ENCODE results near the gene ATP8A2.

Gene ATP8A2

DNA sequence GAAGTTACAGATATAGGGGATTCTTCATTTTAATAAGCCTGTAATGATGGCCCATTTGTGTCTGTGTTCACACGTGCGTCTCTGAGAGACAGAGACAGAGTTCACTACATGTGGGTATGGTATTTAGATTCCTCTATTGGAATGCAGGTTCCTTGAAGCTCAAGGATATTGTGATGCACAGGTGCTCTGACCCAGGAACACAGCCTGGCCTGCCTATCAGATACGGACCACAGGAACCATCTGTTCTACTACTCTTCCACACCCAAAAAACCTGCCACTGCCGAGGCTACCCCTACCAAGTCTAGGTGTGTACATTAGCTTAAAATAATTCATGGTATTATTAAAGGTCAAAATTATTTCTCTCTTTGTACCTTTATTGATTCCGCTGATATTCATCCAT lies 289.2 kb downstream of the ATP8A2 start:
- Histone ChIP-seq H3K9me3 (ENCODE audit: severe bottlenecking) (no peaks in the 10 kb centered on the region), H3K27ac (ENCODE audit: poor library complexity, severe bottlenecking) (no peak overlapping the region), H3K4me1 (ENCODE audit: insufficient read depth, poor library complexity, severe bottlenecking) (no peaks in the 10 kb centered on the region), H3K36me3 (ENCODE audit: low read depth) (no peaks in the 10 kb centered on the region), H3K4me3 (ENCODE audit: severe bottlenecking) (no peak overlapping the region), H3K27me3 (ENCODE audit: insufficient read depth, poor library complexity, severe bottlenecking) (no peaks in the 10 kb centered on the region)
- DNase-seq (ENCODE audit: low spot score) (no peak), ATAC-seq (ENCODE audit: low read depth) (no peak)
- TF ChIP-seq CTCF (IDR thresholded peaks at IDR 0.05; ENCODE audit: poor library complexity, severe bottlenecking), result no peak

DNA sequence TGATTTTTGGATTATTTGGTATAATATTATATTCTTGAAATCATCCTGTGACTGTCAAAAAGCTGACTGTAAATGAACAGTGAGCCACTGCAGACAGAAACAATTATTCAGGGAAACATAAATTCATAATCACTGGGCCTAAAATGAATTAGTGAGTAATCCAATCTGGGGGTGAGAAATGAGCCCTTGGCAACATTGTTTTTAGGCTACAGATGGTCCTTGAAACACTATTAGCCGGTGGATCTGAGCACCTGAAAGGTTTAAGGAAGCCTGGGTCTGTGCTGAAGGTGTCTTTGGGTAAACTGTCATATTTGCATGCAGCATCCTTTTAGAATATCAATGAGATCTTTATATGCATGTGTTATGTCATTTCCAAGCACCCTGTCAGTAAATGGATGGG lies 290.7 kb downstream of the ATP8A2 start:
- no peaks in the 10 kb centered on the region for H3K9me3 ChIP-seq (ENCODE audit: severe bottlenecking)
- no peaks in the 10 kb centered on the region for H3K4me1 ChIP-seq (ENCODE audit: insufficient read depth, poor library complexity, severe bottlenecking)
- no peak for DNase-seq (ENCODE audit: low spot score)
- H3K27ac ChIP-seq (ENCODE audit: poor library complexity, severe bottlenecking), result no peak overlapping the region
- no peak overlapping the region for H3K4me3 ChIP-seq (ENCODE audit: severe bottlenecking)
- no peak for ATAC-seq (ENCODE audit: low read depth)
- no peaks in the 10 kb centered on the region for H3K27me3 ChIP-seq (ENCODE audit: insufficient read depth, poor library complexity, severe bottlenecking)
- H3K36me3 ChIP-seq (ENCODE audit: low read depth), result no peaks in the 10 kb centered on the region
- TF ChIP-seq CTCF (IDR thresholded peaks at IDR 0.05; ENCODE audit: poor library complexity, severe bottlenecking), result no peak

DNA sequence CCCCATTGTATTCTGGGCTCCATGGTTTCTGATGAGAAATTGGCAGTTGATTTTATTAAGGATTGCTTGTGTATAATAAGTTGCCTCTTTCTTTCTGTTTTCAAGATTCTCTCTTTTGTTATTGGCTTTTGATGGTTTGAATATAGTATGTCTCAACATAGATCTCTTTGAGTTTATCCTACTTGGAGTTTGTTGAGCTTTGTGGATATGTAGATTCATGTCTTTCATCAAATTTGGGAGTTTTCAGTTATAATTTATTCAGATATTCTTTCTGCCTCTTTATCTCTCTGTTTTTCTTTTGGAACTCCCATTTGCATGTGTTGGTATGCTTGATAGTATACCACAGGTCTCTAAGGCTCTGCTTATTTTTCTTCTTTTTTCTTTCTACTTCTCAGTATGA lies 296.6 kb downstream of the ATP8A2 start:
- DNase-seq (ENCODE audit: low spot score) (no peak), ATAC-seq (ENCODE audit: low read depth) (no peak)
- Histone ChIP-seq H3K27me3 (ENCODE audit: insufficient read depth, poor library complexity, severe bottlenecking) (no peaks in the 10 kb centered on the region), H3K9me3 (ENCODE audit: severe bottlenecking) (no peaks in the 10 kb centered on the region), H3K4me3 (ENCODE audit: severe bottlenecking) (no peak overlapping the region), H3K27ac (ENCODE audit: poor library complexity, severe bottlenecking) (no peak overlapping the region), H3K4me1 (ENCODE audit: insufficient read depth, poor library complexity, severe bottlenecking) (no peaks in the 10 kb centered on the region), H3K36me3 (ENCODE audit: low read depth) (no peaks in the 10 kb centered on the region)
- TF ChIP-seq CTCF (IDR thresholded peaks at IDR 0.05; ENCODE audit: poor library complexity, severe bottlenecking), result no peak

DNA sequence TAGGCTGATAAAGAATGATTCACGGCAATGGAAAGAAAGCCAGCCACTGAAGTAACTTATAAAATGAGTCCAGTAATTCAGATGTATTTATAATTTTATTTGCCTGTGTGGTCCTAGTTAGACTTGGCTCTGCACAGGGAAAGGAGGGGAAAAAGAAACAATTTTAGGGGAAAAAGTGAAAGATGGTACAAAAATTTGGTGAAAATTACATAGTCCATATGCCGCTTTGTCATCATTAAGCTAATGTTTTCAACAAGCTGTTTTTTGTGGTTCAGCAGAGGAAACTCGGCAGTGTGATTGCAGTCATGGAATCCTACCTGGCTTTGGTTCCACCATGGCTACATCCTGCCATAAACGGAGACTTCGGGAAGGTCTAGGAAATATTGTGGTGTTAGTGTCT lies 301.9 kb downstream of the ATP8A2 start:
- TF ChIP-seq CTCF (IDR thresholded peaks at IDR 0.05; ENCODE audit: poor library complexity, severe bottlenecking), result no peak
- ATAC-seq (ENCODE audit: low read depth), result no peak
- no peaks in the 10 kb centered on the region for H3K4me1 ChIP-seq (ENCODE audit: insufficient read depth, poor library complexity, severe bottlenecking)
- H3K9me3 ChIP-seq (ENCODE audit: severe bottlenecking), result no peaks in the 10 kb centered on the region
- no peaks in the 10 kb centered on the region for H3K27me3 ChIP-seq (ENCODE audit: insufficient read depth, poor library complexity, severe bottlenecking)
- no peaks in the 10 kb centered on the region for H3K36me3 ChIP-seq (ENCODE audit: low read depth)
- DNase-seq (ENCODE audit: low spot score), result no peak
- H3K27ac ChIP-seq (ENCODE audit: poor library complexity, severe bottlenecking), result no peak overlapping the region
- H3K4me3 ChIP-seq (ENCODE audit: severe bottlenecking), result no peak overlapping the region

DNA sequence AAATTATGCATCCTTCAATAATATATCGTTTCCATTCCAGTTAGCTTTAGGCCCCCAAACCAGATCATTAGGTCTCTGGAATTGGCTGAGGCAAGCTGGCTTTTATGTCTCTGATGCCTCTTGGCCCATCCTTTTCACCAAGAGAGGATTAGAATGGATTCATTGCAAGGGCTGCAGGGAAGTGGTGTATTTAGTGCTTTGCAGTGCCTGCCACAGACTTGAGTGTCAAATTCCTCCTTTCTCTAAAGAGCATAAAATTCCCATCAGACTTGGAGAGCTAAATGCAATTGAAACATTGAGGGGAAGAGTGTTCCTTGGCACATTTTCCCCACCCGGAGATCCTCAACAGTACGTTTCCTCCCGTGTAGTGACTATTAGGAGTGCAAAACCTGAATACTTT lies 302.6 kb downstream of the ATP8A2 start:
- no peak for DNase-seq (ENCODE audit: low spot score)
- ATAC-seq (ENCODE audit: low read depth), result no peak
- H3K27ac ChIP-seq (ENCODE audit: poor library complexity, severe bottlenecking), result no peak overlapping the region
- no peaks in the 10 kb centered on the region for H3K27me3 ChIP-seq (ENCODE audit: insufficient read depth, poor library complexity, severe bottlenecking)
- H3K9me3 ChIP-seq (ENCODE audit: severe bottlenecking), result no peaks in the 10 kb centered on the region
- no peak for TF ChIP-seq CTCF (IDR thresholded peaks at IDR 0.05; ENCODE audit: poor library complexity, severe bottlenecking)
- no peaks in the 10 kb centered on the region for H3K4me1 ChIP-seq (ENCODE audit: insufficient read depth, poor library complexity, severe bottlenecking)
- no peaks in the 10 kb centered on the region for H3K36me3 ChIP-seq (ENCODE audit: low read depth)
- no peak overlapping the region for H3K4me3 ChIP-seq (ENCODE audit: severe bottlenecking)

Data from RWPE2 (cell line).